AG10803 (cell line): ENCODE measurements around the gene POFUT2.

Source experiments
- DNase-seq: peaks from one replicate; pipeline ENCODE4 v3.0.0; 2010; ENCODE audit warnings: low read depth
- H3K4me3 ChIP-seq: 2 replicates; pipeline ENCODE4 v1.5.1; 2011; ENCODE audit warnings: mild to moderate bottlenecking, low read length, control low read depth
- TF ChIP-seq, protein P1 (sequence below): conservative IDR thresholded peaks from 2 replicates; pipeline ENCODE4 v1.5.1; 2011; ENCODE audit warnings: mild to moderate bottlenecking, low read length, control low read depth, inconsistent platforms

POFUT2 gene

DNA sequence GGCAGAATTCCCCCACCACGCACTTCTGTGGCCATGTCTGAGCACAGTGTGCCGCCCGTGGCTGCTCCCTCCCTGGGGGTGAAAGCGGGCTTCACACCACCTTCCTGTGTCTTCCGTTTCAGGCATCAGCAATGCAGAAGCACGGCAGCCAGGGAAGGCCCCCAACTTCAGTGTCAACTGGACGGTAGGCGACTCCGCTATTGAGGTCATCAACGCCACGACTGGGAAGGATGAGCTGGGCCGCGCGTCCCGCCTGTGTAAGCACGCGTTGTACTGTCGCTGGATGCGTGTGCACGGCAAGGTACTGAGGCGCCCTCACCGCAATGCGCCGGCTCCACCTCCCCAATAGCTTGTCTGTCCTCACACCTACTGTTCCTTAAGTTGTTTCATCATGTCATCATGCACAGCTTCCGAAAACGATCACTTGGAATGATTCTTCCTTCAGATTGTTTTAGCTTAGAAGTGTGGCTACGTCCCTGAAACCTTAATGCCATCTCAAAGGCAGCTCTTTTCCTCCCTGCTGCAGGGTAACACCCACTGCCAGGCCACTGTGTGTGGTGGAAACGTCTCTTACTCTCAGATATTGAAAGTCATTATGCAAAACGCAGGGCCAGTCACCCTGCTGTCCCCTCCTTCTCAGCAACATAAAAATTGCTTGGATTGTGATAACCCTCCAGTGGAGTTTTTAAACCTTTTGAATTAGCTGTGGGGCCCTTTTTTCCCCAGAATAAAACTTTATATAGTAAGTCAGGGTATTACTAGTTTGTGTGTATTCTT lies 66.8 kb downstream of the POFUT2 start:
- DNase-seq = no peak
- H3K4me3 ChIP-seq = no peak overlapping the region
- TF ChIP-seq, protein P1, sequence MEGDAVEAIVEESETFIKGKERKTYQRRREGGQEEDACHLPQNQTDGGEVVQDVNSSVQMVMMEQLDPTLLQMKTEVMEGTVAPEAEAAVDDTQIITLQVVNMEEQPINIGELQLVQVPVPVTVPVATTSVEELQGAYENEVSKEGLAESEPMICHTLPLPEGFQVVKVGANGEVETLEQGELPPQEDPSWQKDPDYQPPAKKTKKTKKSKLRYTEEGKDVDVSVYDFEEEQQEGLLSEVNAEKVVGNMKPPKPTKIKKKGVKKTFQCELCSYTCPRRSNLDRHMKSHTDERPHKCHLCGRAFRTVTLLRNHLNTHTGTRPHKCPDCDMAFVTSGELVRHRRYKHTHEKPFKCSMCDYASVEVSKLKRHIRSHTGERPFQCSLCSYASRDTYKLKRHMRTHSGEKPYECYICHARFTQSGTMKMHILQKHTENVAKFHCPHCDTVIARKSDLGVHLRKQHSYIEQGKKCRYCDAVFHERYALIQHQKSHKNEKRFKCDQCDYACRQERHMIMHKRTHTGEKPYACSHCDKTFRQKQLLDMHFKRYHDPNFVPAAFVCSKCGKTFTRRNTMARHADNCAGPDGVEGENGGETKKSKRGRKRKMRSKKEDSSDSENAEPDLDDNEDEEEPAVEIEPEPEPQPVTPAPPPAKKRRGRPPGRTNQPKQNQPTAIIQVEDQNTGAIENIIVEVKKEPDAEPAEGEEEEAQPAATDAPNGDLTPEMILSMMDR = no peak

DNA sequence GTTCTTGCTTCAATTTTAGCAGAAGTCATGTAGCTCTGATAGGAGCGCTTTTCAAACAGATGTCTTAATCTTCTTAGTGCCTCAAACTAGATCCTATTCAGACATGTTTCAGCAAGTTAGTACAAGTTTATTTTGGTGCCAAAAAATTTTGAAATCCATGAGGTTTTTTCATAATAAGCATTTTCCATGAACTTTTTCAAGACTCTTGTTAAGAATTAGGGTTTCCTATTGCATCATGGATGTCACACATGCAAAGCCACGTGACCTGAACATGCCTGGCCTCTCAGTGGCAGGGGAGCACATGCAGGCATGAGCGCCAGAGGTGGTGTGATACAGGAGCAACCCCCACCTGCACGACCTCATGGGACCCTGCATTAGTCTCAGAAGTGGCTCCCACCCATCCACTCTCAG lies 67.6 kb downstream of the POFUT2 start:
- no peak overlapping the region for H3K4me3 ChIP-seq
- DNase-seq = peak; percentile 81
- TF ChIP-seq, protein P1 = no peak

DNA sequence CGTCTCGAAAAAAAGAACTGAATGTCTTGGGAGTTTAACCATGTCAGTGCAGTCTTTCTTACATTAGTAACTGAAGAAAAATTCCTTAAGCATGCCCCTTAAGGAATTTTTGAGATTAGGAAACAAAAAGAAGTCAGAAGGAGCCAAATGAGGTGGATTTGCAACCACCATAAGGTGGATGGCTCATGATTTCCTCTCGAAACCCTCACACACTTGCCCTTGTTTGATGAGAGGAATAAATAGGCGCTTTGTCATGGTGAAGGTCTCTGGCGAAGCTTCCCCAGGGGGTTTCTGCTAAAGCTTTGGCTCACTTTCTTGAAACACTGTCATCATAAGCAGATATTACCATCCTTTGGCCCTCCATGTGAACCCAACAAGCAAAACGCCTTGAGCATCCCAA lies 68.2 kb downstream of the POFUT2 start:
- DNase-seq = peak; percentile 21
- no peak overlapping the region for H3K4me3 ChIP-seq
- TF ChIP-seq, protein P1 = no peak

GRCh38 chr21:45217010-45217409 lies 70.7 kb downstream of the POFUT2 start:
- no peak overlapping the region for H3K4me3 ChIP-seq
- TF ChIP-seq, protein P1 = no peak
- DNase-seq = no peak

GRCh38 chr21:45215213-45215612 lies 72.5 kb downstream of the POFUT2 start:
- no peak for DNase-seq
- TF ChIP-seq, protein P1 = no peak
- H3K4me3 ChIP-seq = no peak overlapping the region
